ENCODE results near the gene NT5DC4.

Gene NT5DC4

DNA sequence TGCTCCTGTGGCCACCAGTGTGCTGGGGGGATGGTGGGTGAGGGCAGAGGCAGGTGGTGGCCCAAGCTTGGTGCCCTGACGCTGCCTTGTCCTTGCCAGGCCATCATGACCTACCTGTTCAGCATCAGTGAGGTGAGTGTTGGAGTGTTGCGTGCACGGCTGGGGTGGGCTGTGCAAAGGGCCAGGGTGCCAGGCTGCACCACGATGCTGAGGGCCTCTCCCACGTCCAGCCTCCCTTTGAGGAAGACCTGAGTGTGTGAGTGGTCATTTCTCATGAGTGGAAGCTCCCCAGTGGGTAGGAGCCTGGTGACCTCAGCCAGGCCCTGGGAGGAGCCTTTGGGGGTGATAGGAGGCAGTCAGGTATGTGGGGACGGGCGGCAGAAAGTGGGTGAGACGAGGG, 3.2 kb downstream of the NT5DC4 start:
- DNase-seq (ENCODE audit: low read depth): no peak

DNA sequence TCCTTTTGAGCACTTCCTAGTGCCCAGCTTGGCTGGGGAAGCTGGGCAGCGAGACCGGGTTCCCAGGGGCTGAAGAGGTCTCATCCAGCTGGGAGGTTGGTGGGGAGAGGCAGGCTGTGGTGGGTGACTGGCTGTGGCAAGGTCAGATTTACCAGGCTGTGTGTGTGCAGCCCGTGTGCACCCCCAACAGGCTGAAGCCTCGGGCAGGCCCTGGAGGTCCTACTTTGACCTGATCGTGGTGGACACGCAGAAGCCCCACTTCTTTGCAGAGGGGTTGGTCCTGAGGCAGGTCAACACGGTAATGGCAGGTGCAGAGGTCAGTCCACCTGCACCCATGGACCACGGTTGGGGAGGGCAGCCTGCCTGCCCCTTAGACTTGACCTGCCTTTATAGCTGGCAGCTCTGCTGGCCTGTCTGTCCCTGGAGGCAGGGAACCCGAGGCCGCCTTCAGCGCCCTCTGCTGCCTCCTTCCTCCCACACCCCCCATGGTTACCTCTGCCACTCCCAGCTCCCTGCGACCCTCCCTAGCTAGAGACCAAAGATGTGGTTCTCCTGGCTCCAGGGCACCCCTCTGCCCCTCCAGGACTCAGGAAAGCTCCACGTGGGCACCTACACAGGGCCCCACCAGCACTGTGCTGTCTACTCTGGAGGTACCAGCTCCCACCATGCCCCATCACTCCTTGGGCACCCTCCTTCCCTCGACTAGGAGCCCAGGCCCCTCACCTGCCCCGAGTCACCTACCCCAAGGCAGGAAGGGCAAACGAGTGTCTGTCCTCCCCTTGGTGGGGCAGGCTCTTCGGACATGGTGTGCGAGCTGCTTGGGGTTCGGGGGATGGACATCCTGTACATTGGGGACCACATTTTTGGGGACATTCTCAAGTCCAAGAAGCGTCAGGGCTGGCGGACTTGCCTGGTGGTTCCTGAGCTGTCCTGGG, 4.0 kb downstream of the NT5DC4 start:
- DNase-seq (ENCODE audit: low read depth): no peak

DNA sequence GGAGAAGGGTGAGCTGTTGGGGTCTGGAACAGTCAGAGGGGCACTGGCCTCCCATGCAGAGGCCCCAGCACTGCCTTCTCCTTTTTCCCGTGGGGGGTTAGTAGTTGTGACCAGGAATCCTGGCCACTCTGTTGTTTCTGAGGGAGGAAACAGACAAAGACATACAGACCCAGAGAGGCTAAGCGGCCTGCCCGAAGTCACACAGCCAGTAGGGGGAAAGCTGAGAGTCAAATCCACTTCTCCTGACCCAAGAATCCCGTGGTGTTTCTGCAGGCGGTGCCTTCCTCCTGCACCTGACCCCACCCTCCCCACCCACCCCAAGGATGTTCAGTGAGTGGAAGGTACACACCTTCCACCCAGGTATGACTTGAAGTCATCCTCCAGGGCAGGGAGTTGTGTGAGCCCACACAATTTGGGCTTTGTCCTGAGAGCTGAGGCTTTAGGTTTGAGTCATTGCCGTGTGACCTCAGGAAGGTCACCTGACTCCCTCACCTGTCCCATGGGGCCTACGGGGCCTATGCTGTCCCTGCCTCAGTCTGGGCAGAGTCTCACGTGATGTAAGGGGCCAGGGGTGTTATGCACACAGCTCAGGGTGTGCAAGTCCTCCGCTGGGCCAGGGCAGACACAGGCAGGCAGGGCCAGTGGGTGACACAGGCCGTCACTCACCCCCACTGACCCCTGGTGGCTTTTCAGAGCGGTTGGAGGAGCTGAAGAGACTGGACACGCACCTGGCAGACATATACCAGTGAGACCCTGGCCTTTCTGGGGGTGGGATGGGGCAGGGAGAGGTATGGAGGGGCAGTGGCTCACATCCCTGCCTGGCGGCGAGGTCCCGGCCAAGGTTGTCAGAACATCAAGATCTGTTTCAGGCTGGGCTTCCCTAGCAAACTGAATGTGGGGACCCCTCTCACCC, 5.0 kb downstream of the NT5DC4 start:
- no peak for DNase-seq (ENCODE audit: low read depth)

DNA sequence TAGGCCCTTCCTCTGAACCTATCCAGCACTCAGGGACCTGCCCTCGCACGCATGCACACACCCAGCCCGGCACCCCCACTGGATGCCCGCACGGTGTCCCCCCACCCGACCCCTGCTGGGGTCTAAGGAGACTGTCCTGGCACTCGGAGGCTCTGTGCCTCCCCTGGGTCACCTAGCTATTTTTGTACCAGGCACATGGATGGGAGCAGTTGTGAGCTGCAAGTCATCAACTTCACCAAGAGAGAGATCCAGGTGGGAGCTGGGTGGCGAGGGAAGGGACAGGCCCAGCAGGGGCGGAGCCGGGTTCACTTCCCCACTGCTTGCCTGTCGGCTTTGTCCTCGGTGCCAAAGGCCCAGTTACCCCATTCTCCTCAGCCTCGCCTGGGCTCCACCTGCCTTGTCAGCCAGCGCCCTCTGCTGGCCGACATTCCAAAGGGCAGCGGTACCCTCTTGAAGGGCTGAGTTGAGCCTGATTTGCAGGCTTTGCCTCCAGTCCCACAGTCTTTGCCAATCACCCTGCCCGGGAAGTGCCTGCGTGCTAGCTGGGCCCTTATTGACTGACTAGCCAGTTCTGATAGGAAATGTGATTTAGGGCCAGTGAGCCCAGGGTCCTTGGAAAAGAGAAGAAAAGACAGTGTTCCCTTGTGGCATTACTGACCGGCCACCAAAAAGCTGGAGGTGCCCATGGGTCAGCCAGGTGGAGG, 5.8 kb downstream of the NT5DC4 start:
- DNase-seq (ENCODE audit: low read depth): peak; percentile 79

- DNase-seq (ENCODE audit: low read depth): no peak
Measured at GRCh38 chr2:112727276-112728028, 6.6 kb downstream of the NT5DC4 start.

DNA sequence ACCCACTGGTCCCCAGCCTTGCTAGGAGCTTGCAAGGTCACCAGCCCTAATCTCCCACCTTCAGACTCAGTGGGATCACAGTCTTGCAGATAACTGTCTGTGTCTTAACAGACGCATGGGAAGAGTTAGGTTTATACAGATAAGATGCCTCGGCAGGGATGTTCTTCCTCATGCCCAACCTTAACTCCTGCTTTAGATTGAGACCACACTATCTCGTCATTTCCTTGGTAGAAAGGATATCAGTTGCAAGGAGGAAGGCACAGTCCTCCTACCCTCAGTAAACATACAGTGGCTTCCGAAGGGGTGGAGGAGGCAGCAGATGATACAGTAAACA, 7.2 kb downstream of the NT5DC4 start:
- no peak for DNase-seq (ENCODE audit: low read depth)

GRCh38 chr2:112728378-112729175, 7.8 kb downstream of the NT5DC4 start:
- no peak for DNase-seq (ENCODE audit: low read depth)

DNA sequence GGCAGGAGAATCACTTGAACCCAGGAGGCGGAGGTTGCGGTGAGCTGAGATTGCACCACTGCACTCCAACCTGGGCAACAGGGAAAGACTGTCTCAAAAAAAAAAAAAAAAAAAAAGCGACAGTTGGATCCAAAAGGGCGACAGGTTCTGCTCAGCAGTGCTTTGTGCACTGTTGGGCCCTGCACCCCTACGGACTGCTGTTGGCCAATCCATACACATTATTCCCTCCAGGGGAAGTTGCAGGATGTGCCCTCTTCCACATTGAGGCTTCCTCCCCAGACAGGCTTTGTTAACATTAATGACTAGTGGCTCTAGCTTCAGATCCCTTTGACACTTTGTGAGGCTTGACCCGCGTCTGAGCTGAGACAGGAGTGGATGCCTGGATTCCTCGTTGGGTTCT, 9.4 kb downstream of the NT5DC4 start:
- no peak for DNase-seq (ENCODE audit: low read depth)

DNA sequence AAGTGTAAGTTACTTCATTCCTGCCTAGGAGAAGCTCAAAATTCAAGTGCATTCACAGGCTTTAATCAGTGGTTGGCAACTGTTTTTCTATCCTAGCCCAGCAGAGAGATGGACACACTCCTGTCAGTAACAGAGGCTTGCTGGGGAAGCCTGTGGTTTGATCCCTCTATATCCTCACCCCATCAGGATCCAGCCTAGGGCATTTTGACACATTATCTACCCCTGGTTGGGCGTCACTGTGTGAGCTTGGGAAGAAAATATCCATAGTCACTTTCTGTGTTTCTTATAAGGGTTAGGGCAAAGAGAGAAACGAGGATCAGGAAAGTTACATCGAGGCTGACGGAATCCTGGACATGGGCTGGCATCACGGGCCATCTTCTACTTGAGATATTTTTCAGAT, 10.0 kb downstream of the NT5DC4 start:
- DNase-seq (ENCODE audit: low read depth): no peak

GRCh38 chr2:112731479-112731878, 10.7 kb downstream of the NT5DC4 start:
- no peak for DNase-seq (ENCODE audit: low read depth)

DNA sequence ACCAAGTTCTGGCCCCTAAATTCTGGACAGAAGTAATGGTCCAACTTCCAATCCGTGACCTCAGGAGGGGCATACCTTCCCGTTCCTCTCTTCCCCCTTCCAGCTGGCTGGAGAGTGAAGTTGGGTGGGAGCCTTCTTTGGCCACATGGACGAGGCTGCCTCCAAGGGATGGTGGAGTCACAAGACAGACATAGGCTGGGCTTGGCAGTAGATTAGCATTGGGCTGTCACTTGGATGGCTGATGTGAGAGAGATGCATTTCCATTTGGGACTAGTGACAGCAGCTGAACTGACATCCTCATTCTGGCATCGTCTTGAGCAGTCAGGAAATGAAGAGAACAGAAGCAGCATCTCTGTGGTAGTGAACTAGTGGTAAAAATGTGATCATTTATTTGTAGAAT, 12.6 kb downstream of the NT5DC4 start:
- DNase-seq (ENCODE audit: low read depth): no peak

- no peak for DNase-seq (ENCODE audit: low read depth)
Measured at GRCh38 chr2:112733871-112734270, 13.1 kb downstream of the NT5DC4 start.

DNA sequence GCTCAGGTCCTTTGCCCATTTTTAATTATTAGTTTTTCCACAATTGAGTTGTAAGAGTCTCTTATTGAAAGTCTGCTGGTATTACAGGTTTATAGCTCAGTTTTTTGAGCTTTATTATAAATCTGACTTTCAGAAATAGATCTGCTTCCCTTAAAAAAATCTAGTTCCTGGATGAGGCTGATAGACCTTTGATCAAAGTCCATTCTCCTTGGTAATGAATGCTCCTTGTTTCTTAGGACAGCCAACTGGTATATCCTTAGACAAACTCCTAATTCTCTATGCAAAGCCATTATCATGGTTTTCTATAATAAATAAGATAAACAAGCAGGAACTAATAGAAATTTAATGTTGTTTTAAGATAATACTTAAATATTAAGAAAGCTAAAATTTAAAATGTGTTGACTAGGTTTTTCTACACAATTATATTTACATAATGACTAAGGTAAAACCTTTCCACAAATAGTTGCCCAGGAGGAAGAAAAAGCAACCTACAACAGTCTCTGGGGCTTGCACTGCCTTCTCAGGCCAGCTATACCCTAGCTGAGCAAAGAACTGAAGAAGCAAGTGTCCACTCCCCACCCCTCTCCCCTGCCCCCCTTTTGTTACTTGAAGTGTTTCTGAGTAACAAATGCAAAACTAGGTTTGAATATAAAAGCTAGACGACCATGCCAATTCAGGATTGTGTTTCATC, 16.9 kb downstream of the NT5DC4 start:
- DNase-seq (ENCODE audit: low read depth): no peak

DNA sequence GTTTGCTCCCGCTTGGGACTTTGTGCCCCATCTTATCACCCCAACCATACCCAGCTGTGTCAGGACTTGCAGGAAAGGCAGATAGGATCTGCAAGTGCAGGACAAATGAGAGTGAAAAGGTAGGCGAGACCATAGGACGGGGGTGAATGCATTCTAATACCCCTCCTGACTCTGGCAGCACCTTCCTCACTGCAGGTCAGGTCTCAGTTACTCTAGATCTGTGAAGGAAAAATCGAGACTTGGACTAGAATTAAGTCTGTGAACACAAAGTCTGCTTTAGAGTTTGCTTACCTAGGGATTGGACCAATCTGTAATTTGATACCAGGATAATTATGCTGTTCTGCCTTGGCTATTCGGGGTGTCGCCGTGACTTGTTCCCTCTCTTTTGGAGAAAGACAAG, 19.7 kb downstream of the NT5DC4 start:
- no peak for DNase-seq (ENCODE audit: low read depth)

GRCh38 chr2:112749755-112750559, 29.1 kb downstream of the NT5DC4 start:
- peak; percentile 69 for DNase-seq (ENCODE audit: low read depth)

DNA sequence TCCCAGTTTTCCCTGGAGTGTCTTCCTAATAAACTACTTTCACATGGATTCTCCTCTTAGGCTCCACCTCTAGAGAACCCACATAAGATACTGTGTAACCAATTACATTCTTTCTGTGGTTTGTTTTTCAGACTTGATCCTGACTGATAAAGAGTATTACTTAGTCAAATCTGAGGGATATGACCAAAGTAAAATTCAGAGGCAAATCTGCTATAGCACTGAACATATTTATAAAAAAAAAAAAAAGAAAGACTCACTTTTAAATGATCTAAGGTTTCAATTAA, 29.7 kb downstream of the NT5DC4 start:
- DNase-seq (ENCODE audit: low read depth): no peak

GRCh38 chr2:112751451-112752197, 30.8 kb downstream of the NT5DC4 start:
- DNase-seq (ENCODE audit: low read depth): no peak

GRCh38 chr2:112752667-112753066, 31.8 kb downstream of the NT5DC4 start:
- no peak for DNase-seq (ENCODE audit: low read depth)

DNA sequence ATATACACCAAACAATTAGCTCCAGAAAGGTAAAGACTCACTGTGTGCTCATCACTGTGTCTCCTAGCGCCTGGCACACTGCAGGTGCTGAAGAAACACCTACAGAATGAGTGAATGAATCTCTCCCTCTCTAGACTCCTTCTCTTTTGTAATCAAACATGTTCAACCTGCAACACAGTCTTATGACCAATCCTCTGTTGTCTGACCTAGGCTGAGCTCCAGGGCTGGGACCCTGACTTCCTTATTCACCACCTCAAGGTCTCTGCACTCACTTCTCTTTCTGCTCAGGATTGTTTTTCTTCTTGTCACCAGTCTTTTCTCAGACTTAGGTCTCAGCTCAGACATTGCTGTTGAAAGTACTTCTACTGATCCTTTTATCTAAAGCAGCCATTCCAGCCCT, 33.7 kb downstream of the NT5DC4 start:
- DNase-seq (ENCODE audit: low read depth): no peak

Measured in activated gamma-delta T cell treated with anti-CD3 and anti-CD28 coated beads, Interleukin-2, amount 50 U/mL, for 16 hours (primary cell).